GM18511 (cell line): ENCODE results near the gene CLRN2.
"Not testable (repeated sequence)": the region's sequence is repeated elsewhere in the genome, so short reads cannot be mapped to it uniquely, and the experiment has no call there.

Source experiments
- ATAC-seq: cut with Tn5 transposase; IDR thresholded peaks from one replicate; pipeline ENCODE4 v1.9.1; 2021; ENCODE audit warnings: mild to moderate bottlenecking, moderate library complexity; ENCODE audit not compliant: unreplicated experiment

CLRN2 gene

DNA sequence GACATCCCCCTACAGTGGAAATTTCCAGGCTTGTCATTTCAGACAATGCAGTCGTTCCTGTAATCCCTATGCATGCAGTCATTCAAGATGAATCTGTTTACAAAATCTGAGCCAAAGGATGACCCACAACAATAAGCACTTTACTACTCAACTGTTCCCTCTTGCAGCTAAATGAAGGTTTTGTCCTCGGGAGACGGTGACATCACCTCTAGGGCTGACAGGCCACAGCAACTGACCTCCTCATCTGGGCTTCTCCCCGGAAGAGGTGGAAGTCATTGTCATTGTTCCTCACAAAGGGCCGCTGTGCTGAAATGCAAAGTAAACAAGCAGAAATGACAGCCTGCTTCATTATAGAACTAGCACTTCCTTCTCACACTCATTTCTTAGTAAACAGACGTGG, 29.2 kb downstream of the CLRN2 start:
- ATAC-seq = no peak

- no peak for ATAC-seq
Observed at GRCh38 chr4:17544831-17545234, 29.9 kb downstream of the CLRN2 start.

DNA sequence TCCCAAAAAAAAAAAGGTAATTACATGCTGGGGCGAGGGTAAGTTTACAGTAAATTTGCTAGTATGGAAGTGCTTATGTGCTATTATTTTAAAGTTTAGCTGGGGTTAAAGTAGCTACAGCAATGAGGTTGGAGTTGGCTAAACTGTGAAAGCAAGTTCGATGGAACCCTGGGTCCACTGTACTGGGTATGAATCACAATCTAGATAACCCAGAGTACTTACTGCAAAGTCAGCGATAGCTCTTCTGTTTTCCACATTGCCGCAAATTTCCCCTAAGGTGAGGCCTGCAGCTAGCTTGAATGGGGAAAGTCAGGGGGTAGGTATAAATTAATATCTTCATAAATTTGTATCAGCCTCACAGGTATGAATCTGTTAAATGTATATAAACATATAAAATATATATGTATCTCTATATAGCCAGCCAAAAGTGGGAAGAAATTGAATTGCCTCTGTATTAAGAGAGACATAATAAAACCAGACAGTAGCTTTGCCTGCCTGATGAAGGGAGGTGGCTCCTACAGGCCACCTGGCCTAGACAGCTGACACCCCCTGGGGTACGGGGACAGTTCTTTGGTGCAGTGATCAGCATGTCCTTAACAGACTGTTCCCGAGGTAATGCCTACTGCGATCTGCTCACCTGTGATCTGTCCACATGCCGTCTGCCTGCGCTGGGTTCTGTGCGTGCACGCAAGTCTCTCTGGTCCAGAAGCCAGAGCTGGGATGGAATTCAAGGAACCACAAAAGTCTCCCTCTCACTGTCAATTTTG, 30.6 kb downstream of the CLRN2 start:
- no peak for ATAC-seq

GRCh38 chr4:17546222-17546621, 31.3 kb downstream of the CLRN2 start:
- ATAC-seq = no peak

GRCh38 chr4:17546678-17547077, 31.7 kb downstream of the CLRN2 start:
- ATAC-seq = no peak

- no peak for ATAC-seq
Observed at GRCh38 chr4:17550549-17550948, 35.6 kb downstream of the CLRN2 start.

- ATAC-seq = no peak
Observed at GRCh38 chr4:17552427-17552826, 37.5 kb downstream of the CLRN2 start.

GRCh38 chr4:17554568-17554967, 39.6 kb downstream of the CLRN2 start:
- ATAC-seq = no peak

- ATAC-seq = no peak
Observed at GRCh38 chr4:17556498-17556897, 41.5 kb downstream of the CLRN2 start.

GRCh38 chr4:17557880-17558279, 42.9 kb downstream of the CLRN2 start:
- ATAC-seq = no peak

- no peak for ATAC-seq
Observed at GRCh38 chr4:17558941-17559708, 44.2 kb downstream of the CLRN2 start.

GRCh38 chr4:17559709-17560048, 44.7 kb downstream of the CLRN2 start:
- ATAC-seq = no peak

- no peak for ATAC-seq
Observed at GRCh38 chr4:17560065-17560673, 45.2 kb downstream of the CLRN2 start.

- ATAC-seq = no peak
Observed at GRCh38 chr4:17561195-17561909, 46.4 kb downstream of the CLRN2 start.

GRCh38 chr4:17562157-17562556, 47.2 kb downstream of the CLRN2 start:
- ATAC-seq = no peak

GRCh38 chr4:17565846-17566245, 50.9 kb downstream of the CLRN2 start:
- ATAC-seq = no peak

DNA sequence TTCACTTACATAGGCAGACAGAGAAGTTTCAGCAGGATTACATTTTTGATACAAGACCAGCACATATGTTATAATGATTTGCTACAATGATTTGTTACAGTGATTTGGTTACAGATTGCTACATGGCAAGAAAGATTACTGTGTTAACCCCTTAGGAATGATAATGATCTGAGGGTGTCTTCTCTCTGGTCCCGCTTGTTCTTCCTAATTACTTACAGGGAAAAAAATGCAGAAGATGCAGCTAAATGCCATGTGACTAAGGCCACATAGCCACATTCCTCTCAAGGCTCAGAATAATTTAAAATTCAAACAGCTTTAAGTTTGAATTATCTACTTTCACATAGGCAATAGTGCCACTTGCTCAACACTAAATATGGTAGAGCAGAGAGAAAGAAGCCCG, 52.3 kb downstream of the CLRN2 start:
- ATAC-seq = no peak

- no peak for ATAC-seq
Observed at GRCh38 chr4:17574206-17574605, 59.2 kb downstream of the CLRN2 start.

DNA sequence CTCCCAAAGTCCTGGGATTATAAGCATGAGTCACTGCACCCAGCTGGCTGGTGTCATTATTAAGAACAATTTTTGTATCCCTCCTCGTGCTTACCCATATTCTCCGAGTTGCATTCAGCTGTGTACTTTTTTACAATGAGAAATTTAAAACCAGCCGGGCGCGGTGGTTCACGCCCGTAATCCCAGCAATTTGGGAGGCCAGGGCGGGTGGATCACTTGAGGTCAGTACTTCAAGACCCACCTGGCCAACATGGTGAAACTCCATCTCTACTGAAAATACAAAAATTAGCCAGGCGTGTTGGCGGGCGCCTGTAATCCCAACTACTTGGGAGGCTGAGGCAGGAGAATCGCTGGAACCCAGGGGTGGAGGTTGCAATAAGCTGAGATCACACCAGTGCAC, 60.2 kb downstream of the CLRN2 start:
- not testable (repeated sequence) for ATAC-seq
